GM19035 (cell line): Measurements from ENCODE around the gene NDUFAF4.

Experiments
- ATAC-seq: cut with Tn5 transposase; IDR thresholded peaks from one replicate; pipeline ENCODE4 v1.9.1; 2021; ENCODE audit not compliant: unreplicated experiment

The NDUFAF4 gene

DNA sequence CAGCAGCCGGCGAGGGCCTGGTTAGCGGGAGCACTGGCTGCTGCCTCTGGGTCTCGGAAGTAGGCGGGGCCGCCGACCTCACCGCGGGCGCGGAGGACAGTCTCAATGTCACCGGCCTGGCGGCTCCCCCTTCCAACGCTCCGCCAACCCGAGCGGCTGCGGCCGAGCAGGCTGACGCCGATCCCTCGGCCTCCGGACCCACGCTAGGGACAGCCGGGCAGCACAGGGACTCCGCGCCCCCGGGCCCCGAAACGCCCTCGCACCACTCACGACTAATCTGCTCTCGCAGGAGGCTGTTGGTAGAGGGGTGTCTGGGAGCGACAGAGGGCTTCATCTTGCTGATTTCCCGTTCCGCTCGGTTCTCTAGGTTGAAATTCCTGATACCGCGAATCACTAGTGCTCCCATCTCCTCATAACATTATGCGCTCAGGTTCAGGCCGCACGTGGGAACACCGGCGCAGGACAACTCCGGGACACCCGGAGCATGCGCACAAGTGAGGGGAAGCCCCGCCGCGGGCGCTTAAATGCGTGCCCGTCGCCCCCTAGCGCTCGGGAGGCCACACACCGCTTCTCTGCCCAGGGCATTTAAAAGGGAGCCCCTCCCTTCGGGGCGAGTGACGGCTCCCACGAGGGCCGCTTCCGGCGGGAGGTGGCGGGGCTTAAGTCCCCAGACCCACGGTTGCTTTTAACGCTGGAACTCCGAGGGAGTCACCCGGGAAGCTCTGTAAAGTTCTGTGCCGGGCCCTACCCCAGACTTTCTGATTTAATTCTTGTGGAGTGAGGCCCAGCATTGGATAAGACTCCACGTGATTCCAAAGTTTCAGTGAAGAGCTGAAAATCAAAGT lies at the start of gene NDUFAF4:
Gene NDUFAF4 (minus strand): TSS at position 496 of the 845 bp plus-strand sequence. CDS start 90 bp downstream, at position 406.
- ATAC-seq = peak; percentile 91

DNA sequence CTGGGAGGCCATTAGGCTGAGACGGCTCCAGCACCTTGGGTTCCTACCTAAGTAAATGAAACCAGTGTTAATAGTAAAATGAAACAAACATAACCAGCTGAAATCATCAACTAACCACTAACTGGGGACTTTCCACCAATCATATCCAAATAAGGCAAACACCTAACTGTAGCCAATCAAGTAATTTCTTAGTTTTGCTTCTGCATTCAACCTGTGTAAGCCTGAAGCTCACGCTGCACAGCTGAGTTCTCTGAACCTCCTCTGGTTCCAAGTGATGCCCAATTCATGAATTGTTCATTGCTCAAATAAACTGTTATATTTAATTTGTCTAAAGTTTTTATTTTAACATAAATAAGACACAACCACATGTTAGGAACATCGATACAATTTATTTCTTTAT lies 49.4 kb upstream of the NDUFAF4 start:
- ATAC-seq = peak; percentile 95

DNA sequence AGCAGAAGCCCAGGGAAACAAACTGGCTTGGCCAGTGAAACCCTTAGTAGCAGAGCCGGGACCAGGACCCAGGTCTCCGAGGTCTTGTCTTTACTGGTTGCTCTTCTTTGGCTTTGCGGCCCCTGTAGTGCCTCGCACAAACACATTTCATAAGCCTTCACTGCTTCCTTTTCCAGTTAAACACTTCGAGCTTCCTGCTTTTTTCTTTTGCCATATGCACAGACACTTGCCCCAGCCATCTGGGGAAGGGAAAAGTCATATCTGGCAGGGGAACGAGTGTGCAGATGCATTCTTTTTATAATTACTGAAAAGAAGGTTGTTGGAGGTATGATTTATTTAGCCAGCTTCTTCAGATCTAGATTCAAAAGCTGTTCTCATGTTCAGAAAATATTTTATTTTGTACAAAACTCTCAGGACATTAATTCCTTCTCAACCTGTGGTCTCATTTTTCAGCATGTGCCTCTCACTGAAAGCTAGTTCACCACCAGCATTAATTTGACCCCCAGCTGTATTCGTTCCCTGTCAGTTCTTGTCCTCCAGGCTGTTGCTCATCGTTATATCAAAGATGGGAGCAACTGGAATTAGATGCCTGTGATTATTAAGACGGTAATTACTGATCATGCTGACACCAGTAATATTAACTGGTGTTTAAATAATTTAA lies 46.0 kb upstream of the NDUFAF4 start:
- ATAC-seq = no peak

DNA sequence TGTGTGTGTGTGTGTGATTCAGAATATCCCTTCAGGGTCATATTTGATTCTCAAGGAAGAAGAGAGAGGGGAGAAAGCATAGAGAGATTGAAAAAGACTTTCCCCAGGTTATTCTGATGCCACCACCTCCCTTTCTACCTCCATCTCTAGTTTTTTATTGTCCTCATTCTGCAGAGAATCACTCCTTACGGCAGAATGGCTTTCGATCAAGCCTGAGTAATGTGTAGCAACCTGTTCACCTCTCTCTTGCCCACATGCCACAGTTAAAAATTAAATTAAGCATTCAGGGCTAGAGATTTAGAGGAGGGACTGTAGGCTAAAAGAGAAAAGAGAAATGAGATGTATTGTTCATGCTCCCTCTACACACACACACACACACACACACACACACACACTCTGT lies 45.0 kb upstream of the NDUFAF4 start:
- no peak for ATAC-seq

DNA sequence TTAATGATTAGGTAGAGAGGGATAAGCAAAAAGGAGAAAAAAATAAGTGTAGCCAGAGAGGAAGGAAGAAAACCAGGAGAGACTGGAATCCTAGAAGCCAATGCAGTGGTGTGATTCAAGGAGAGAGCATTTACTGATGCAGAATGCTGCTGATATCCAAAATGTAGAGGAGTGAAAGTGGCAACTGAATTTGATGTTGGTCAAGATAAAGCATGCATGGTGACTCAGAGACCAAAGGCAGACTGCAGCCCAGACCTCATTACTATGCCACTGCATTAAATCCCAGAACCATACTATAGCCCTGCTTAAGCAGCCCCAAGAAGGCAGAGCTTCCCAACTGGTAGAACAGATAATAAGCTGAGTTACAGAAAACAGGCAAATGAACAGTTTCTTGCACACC lies 42.6 kb upstream of the NDUFAF4 start:
- no peak for ATAC-seq

DNA sequence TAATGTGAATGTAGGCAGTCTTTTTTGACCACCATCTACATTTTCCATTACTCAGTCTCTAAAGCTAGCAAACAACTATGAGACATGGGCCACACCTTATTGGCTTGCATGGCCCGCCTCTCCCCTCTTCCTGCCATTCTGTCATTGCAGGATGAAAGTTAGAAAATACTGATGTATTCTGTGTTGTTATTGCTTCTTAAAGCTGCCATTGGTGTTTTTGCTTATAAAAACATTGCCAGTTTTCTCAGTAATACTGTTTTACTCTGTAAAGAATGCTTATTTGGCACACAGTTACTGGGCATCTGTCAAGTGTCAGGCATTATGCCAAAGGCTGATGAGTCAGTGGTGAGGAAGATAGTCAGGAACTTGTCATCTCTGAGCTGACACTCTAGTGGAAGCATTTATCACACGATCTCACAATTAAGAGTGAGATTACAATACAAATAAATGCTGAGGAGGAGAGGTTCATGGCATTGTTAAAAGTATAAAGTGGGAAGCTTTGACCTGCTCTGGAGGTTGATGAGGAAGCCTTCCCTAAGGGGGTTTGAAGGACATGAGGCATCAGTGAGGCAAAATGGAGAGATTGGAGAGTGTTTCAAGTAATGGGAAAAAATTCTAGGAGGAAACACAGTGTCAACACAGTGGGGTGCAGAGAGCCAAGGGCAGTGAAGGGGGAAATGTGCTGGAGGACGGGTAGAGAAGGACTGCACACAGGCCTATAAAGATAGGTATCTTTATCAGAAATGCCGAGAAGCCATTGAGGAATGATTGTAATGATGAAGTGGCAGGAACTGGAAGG lies 41.5 kb upstream of the NDUFAF4 start:
- no peak for ATAC-seq

DNA sequence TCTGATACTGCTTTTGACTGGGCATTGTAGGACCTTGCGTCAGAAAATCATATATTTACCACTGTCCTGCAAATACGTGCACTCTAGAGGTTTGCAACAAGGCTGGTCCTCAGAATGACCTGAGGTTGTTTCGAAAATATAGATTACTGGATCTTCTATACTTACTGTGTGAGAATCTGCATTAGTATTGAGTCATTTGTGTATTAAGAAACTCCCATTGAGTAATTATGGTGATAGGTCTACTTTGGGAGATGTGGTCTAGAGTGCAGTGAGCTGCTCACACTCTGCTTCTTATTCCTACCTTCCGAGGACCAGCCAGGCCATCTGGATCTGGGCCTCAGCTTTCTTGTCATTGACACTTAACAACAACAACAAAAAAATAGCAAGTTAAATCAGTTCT lies 36.4 kb upstream of the NDUFAF4 start:
- ATAC-seq = no peak

DNA sequence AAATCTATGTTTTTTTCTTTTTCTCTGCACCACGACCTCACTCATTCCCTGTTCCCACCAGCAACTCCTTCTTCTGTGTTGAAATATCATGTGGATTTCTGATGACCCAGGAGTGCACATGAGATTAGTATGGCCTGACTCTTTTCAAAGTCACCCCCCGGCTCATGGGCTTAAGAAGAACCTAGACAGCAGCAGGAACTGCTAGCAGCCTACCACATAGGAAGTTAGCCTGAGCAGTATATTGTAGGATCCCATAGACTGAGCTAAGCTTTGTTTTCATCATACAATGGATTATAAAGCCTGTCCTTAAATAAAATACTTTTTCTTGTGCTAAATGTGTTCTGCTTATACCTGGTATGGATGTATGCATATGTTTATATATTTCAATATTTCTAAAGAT lies 33.5 kb upstream of the NDUFAF4 start:
- no peak for ATAC-seq

DNA sequence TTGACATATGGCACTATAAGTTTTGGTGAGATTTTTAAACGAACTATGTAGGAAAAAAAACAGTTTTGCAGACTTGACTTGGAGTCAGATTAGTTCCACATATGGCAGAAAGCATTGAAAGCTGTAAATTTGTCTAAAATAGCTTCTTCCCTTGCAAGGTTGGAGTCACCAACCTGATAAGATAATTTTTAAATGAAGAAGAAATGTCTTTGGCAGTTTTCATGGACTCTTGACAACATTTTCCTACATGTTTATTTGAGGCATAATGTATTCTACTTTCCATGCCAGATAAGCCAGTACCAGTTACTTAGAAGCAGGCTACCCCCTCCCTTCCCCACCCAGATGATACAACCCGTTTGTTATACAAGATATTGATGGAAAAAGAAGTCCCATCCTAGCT lies 32.0 kb upstream of the NDUFAF4 start:
- ATAC-seq = no peak

DNA sequence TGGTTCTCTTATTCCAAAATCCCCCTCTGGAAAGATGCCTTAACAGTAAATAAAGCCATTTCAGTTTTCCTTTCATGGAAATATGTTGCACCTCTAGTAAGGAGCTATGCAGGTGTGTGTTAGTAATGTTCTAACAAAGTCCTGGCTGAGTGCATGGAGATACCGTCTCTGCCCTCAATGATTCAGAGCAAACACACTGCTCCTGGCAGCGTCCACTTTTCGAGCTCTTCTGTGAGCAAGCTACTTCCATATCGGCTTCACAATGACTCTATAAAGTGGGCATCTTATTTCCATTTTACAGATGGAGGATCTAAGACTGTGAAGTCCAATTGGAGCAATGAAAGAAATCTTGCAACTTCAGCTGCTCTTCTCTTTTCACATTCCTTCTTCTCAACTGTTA lies 30.0 kb upstream of the NDUFAF4 start:
- ATAC-seq = no peak

DNA sequence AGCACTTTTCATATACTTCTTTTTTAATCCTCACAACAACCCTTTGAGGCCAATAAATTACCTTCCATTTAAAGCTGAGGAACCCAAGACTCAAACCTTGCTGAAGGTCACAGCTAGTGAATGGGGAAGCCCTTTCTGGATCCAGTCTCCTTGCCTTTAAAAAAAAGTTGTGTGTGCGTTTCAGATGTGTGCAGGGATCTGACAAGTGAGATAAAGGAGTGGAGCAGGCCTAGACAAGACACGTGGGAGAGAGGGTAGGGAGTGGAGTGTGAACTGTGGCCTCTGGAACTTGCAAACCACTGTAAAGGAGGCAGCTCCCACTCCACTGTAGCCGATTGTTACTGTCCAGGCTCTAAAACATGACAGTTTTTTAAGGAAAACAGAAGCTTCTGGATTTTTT lies 28.7 kb upstream of the NDUFAF4 start:
- ATAC-seq = no peak

DNA sequence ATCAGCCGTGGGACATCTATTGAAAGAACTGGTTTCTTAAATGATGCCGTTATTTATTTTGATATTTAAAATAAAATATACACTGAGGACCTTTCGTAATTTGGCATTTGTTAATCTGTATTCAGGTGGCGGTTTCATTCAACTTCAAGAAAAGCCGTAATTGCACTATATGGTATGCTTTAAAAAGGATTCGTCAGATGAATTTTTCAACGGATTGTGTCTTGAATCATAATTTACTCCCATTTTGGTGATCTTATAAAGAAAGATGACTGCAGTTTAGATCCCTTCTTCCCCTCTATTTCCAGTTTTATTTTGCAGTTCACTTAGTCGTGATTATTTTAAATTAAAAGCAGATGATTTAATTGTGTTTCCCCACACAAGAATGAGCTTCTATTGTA lies 27.6 kb upstream of the NDUFAF4 start:
- ATAC-seq = no peak

DNA sequence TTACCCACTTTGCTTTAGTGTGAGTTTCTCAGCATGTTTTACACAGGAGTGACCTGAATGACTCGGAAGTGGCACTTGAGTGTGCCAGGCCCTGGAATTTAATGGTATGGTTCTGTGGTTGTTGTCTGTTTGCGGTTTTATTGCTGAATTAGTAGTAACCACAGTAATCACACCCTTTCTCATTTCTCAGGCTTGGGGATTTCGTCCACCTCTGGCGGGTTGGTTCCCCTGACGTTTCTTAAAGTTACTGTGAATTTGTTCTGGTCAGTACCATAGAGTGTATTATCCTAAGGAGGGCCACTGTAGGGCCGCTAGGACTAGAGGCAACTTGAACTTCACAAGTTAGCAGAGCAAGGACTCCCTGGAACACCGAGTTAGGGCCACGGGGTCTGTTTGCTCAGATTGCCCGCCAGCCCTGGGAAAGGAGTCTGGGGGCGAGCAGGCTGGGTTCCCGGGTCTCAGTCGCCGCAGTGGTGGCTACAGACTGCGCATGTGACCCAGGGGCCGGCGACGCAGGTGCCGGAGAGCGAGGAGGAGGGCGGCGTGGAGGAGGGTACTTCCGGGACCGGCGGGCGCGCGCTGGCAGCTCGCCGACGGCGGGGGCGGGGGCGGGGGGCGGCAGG lies 26.3 kb upstream of the NDUFAF4 start:
- peak; percentile 86 for ATAC-seq

DNA sequence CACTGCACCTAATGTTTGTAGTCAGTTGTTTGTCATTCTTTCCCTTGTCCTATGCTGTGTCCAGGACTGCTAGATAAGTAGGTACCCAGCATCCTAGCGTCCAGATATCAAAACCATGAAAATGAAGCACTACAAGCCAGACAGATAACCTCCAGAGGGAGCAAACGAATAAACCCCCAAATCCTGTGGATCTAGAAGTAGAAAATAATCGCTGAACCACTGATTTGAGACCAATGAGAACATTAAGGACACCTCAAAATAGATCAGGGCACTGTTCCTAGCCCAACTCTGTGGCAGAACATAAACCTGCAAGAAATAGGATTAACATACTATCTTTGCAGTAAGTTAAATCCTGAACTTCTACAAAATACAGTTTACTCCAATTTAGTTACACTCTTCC lies 25.7 kb upstream of the NDUFAF4 start:
- no peak for ATAC-seq

DNA sequence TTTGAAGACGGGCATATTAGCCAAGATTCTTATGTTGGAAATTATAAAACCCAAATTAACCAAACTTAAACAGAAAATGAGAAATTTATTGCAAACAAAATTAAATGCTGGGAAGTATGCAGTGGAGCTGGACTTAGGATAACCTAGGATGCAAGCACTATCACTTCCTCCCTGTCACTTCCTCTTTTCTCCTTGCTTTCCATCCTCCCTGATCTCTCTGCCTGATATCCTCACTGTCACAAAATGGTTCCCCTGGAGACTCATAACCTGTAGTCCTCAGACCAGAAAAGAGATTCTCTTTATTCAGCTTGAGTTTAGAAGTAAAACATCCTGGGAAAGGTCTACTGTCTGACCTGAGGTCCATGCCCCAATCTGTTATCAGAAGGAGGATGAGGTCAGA lies 19.4 kb upstream of the NDUFAF4 start:
- no peak for ATAC-seq

DNA sequence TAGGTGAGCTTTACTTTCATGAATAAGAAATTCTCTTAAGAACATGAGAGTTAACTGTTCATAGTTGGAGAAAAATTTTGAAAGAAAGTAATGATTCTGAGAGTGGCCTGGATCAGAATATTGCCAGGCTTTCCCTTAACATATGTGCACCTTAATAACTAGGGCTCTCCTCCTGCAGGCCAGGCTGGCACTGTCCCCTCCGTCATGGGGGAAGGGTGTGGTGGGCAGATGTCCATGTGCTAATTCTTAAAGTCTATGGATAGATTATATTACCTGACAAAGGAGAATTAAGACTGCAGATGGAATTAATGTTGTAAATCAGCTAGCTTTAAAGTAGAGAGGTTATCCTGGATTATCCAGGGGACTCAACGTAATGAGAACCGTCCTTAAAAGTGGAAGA lies 15.9 kb upstream of the NDUFAF4 start:
- ATAC-seq = no peak

DNA sequence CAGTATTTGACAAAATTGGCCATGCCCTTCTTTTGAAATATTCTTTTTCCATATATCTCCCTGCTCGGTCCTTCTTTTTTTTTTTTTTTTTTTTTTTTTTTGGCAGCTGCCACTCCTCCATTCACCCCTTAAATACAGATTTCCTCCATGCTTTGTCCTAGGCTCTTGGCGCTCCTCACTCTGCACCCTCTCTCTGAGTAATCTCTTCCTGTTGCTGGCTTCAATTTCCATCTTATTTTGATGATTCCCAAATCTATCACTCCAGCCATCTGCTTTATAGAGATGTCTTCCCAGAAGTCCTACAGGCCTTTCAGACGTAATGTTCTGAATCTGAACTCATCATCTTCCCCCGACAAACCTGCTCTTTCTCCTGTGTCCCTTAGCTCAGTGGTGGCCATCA lies 14.1 kb upstream of the NDUFAF4 start:
- ATAC-seq = no peak

DNA sequence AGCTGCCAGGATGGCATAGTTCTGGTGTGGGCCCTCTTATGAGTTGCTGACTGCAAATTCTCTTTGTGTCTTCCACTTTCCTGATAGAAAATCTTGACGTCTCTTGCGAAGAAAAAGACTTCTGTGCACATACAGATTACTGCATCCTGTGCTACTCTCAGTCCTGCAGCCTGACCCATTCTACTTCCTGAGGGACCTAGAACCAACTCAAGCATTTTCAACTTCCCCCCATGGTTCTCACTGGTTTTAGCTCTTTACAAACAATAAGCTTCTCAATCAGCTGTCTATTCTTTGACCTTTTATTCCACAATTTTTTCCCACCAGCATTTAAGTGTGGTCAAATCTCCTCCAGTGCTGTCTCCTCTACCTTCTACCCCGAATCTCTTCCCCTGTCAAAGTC lies 13.5 kb upstream of the NDUFAF4 start:
- no peak for ATAC-seq

DNA sequence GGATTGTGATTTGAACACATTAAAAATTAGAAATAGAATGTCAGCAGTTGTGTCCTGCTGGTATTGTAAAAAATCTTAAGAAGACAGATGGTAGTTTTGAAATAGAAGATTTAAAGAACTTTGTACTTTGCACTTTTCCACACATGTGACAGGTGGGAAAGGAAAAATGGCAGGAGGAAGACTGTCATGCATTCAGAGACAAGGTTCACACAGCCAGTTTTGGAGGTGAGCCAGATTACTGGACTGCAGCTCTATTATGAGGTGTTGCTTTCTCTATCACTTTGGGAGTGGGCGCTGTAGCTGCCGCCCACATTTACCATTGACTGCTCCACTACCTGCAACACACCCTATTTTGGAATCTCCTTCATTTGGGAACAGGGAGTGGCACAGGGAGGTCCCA lies 12.1 kb upstream of the NDUFAF4 start:
- no peak for ATAC-seq

DNA sequence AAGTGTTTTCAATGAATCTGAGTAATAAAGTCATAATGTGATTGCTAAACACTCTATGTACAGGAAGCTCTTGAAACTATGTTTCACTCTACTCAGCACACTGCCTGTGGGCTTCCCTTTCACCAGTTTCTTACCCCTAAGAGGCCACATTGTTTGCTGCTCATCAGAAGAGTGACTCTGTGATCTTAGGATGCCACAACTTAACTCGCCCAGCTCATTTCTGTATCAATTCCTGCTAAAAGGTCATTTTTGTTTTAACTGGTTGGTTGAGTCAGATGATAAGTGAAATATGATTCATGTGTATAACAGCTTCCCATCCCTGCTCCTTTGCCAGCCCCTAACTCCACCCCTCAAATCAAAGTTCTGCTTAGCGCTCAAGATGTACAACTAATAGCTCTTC lies 9.8 kb upstream of the NDUFAF4 start:
- peak; percentile 97 for ATAC-seq

DNA sequence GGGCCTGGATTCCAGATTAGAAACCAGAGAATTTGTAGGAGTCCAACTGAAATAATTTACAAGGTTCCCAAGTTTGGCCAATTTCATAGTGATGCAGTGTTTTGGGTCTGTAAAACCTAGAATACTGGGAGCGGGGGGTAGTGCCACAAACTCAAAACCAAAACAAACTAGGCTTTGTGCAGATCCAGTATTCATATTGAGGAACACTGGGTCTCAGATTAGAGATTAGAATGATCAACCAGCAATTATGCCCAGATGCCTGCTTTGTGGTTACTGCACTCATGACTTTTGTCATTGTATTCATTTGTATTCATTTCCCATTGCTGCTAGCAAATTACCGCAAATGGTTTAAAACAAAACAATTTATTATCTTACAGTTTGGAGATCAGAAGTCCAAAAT lies 3.2 kb upstream of the NDUFAF4 start:
- no peak for ATAC-seq
